Measurements from ENCODE around the gene HRH3. TPM values are rescaled to one million over a fixed set of nuclear protein-coding genes. Genes with fewer than 3 reads are reported as not detected.

The HRH3 gene
- total RNA-seq, 1 experiment from 2014 or later: 1.8 TPM

GRCh38 chr20:62239278-62239879, 19.3 kb upstream of the HRH3 start:
- Mint-ChIP-seq H3K27me3 (ENCODE audit: low read depth) (peaks cover 2% of the 10 kb centered on the region; the same call in 1 of the 2 replicates), H3K27ac (peak overlapping the region in 1 of 3 experiments; percentile 53; a peak in 1 of 7 replicates), H3K36me3 (ENCODE audit: insufficient read depth in 1 of 3, low read depth in 3 of 3) (peaks cover 0 to 20% (median 15%) of the 10 kb centered on the region in 3 experiments; a peak in 6 of 7 replicates), H3K4me1 (peaks cover 18 to 35% of the 10 kb centered on the region in 2 experiments), H3K4me3 (peak overlapping the region; percentile 81 to 86), H3K9me3 (no peaks in the 10 kb centered on the region; a peak in 1 of 5 replicates)
- H2BK20ac ChIP-seq (ENCODE audit: low read depth, low read length, poor library complexity, severe bottlenecking): no peak overlapping the region
- no peak overlapping the region for H2BK12ac ChIP-seq (ENCODE audit: insufficient read length, low read depth, low read length)
- peak overlapping the region; percentile 48 for H3K9ac ChIP-seq (ENCODE audit: extremely low read depth, insufficient read length, low read length)
- no peak overlapping the region for H2BK120ac ChIP-seq (ENCODE audit: low read depth, low read length, poor library complexity, severe bottlenecking)
- no peak overlapping the region for H3K27ac ChIP-seq (ENCODE audit: insufficient read length, low read depth, low read length)
- H3K79me2 ChIP-seq (ENCODE audit: insufficient read depth, low read length): peaks cover 13% of the 10 kb centered on the region; the same call in 1 of the 2 replicates
- no peak overlapping the region; the same call in 1 of the 2 replicates for H3K14ac ChIP-seq (ENCODE audit: insufficient read depth, low read length)
- H2BK15ac ChIP-seq (ENCODE audit: low read depth, low read length): no peak overlapping the region
- no peak overlapping the region for H4K8ac ChIP-seq (replicated peaks; ENCODE audit: insufficient read length, low read depth, low read length)
- no peaks in the 10 kb centered on the region for H3K4me1 ChIP-seq (ENCODE audit: insufficient read depth, low read length)
- no peak overlapping the region for H3K23ac ChIP-seq (ENCODE audit: insufficient read length, low read depth, low read length)
- no peak for TF ChIP-seq CTCF (conservative IDR thresholded peaks at IDR 0.05)
- peak overlapping the region; percentile 74 for H3K4me2 ChIP-seq (ENCODE audit: insufficient read depth, insufficient read length, low read length)
- H3K18ac ChIP-seq (ENCODE audit: insufficient read length, low read depth, low read length): no peak overlapping the region
- peaks cover 2% of the 10 kb centered on the region for H3K79me1 ChIP-seq (ENCODE audit: insufficient read depth, low read depth, low read length, poor library complexity, severe bottlenecking)
- H3K23me2 ChIP-seq (ENCODE audit: insufficient read length, low read depth, low read length, poor library complexity, severe bottlenecking): peaks cover 7% of the 10 kb centered on the region
- no peak overlapping the region for H3K4ac ChIP-seq (ENCODE audit: low read depth, low read length)
- no peak overlapping the region for H4K5ac ChIP-seq (ENCODE audit: insufficient read length, low read depth, low read length)
- no peak overlapping the region for H3K56ac ChIP-seq (ENCODE audit: insufficient read length, low read depth, low read length)
- no peak overlapping the region for H4K91ac ChIP-seq (ENCODE audit: insufficient read length, low read depth, low read length)
- H2BK5ac ChIP-seq (ENCODE audit: insufficient read length, low read length): no peak overlapping the region
- no peak overlapping the region for H2AFZ ChIP-seq (ENCODE audit: low read length)
- no peaks in the 10 kb centered on the region for H3K27me3 ChIP-seq (ENCODE audit: insufficient read depth, low read length)
- H3K9me3 ChIP-seq (ENCODE audit: control insufficient read depth, low read depth, low read length): no peaks in the 10 kb centered on the region
- no peak overlapping the region for H2AK5ac ChIP-seq (ENCODE audit: insufficient read length, low read length)
- no CpG with 5 or more reads among the region's 23 CpGs for WGBS (ENCODE audit: extremely low coverage, insufficient read length, low lambda C conversion rate)
- H3T11ph ChIP-seq (ENCODE audit: low read length): no peak overlapping the region
- no peaks in the 10 kb centered on the region for H4K20me1 ChIP-seq (ENCODE audit: control insufficient read depth, insufficient read depth, insufficient read length)
- no peak for DNase-seq
